A172 (cell line): ENCODE data around the gene TAX1BP1. TPM values are rescaled to one million over a fixed set of nuclear protein-coding genes. Genes with fewer than 3 reads are reported as not detected.

ENCODE experiments used
- total RNA-seq: library from RNA; depleted of rRNA; stranded (reverse); fragments of >200 nt; shearing (Covaris generic); gene quantifications from 2 replicates; pipeline ENCODE4 v1.2.3, GENCODE V29; 2014; rRNA removed

TAX1BP1 gene
- total RNA-seq, 1 experiment from 2014 or later: 174 TPM

Other genes starting within 250 kb of the TAX1BP1 start
- 120 and 123 TPM in 2 replicates for gene HIBADH, start 77.3 kb upstream of the TAX1BP1 start, total RNA-seq